GM23248 (cell line): Measurements from ENCODE around the gene MGAT4B.

Source experiments
- EZH2 ChIP-seq: fragments of 200-600 bp; sonication (generic); IDR thresholded peaks from 2 replicates; pipeline ENCODE4 v1.6.1; 2018; ENCODE audit warnings: antibody characterized with exemption, mild to moderate bottlenecking; ENCODE audit not compliant: insufficient read depth, poor library complexity, severe bottlenecking
- EZH2phosphoT487 ChIP-seq: fragments of 200-600 bp; sonication (generic); IDR thresholded peaks from 2 replicates; pipeline ENCODE4 v1.6.1; 2018; ENCODE audit warnings: antibody characterized with exemption, moderate library complexity, mild to moderate bottlenecking, low read depth; ENCODE audit not compliant: insufficient read depth

GRCh38 chr5:179747811-179748210 lies 58.9 kb downstream of the MGAT4B start:
- TF ChIP-seq EZH2phosphoT487 (no peak), EZH2 (no peak)
